ENCODE data around the gene MYLK.

Gene MYLK

DNA sequence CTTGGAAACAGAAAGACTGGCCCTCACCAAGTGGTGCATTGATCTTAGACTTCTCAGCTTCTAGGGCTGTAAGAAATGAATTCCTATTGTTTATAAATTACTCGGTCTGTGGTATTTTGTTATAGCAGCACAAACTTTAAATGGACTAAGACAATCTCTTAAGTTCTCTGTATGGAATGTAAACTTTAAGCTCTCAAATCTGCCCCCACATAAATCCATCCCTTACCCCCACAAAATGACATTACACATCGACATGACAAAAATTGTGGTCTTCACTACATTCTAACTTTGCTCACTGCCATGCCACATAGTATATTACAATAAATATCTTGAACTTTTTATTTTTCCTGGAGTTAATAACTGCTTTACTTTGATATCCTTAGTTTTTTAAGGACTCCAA lies 121.3 kb downstream of the MYLK start:
- TF ChIP-seq TAF1 (IDR thresholded peaks at IDR 0.05; ENCODE audit: borderline replicate concordance, insufficient read depth, low read length) (no peak), FOXP2 (optimal IDR thresholded peaks at IDR 0.05; ENCODE audit: borderline replicate concordance, extremely low read depth, extremely low read length, insufficient read depth) (no peak), SIN3A (IDR thresholded peaks at IDR 0.05; ENCODE audit: borderline replicate concordance, insufficient read depth, low read length) (no peak), POLR2AphosphoS5 (IDR thresholded peaks at IDR 0.05; ENCODE audit: low read depth, low read length) (no peak)
- TF ChIP-seq, protein P1, sequence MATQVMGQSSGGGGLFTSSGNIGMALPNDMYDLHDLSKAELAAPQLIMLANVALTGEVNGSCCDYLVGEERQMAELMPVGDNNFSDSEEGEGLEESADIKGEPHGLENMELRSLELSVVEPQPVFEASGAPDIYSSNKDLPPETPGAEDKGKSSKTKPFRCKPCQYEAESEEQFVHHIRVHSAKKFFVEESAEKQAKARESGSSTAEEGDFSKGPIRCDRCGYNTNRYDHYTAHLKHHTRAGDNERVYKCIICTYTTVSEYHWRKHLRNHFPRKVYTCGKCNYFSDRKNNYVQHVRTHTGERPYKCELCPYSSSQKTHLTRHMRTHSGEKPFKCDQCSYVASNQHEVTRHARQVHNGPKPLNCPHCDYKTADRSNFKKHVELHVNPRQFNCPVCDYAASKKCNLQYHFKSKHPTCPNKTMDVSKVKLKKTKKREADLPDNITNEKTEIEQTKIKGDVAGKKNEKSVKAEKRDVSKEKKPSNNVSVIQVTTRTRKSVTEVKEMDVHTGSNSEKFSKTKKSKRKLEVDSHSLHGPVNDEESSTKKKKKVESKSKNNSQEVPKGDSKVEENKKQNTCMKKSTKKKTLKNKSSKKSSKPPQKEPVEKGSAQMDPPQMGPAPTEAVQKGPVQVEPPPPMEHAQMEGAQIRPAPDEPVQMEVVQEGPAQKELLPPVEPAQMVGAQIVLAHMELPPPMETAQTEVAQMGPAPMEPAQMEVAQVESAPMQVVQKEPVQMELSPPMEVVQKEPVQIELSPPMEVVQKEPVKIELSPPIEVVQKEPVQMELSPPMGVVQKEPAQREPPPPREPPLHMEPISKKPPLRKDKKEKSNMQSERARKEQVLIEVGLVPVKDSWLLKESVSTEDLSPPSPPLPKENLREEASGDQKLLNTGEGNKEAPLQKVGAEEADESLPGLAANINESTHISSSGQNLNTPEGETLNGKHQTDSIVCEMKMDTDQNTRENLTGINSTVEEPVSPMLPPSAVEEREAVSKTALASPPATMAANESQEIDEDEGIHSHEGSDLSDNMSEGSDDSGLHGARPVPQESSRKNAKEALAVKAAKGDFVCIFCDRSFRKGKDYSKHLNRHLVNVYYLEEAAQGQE (IDR thresholded peaks at IDR 0.05; ENCODE audit: insufficient read depth in 1 of 2, low read depth in 2 of 2, low read length in 2 of 2), result no peak

DNA sequence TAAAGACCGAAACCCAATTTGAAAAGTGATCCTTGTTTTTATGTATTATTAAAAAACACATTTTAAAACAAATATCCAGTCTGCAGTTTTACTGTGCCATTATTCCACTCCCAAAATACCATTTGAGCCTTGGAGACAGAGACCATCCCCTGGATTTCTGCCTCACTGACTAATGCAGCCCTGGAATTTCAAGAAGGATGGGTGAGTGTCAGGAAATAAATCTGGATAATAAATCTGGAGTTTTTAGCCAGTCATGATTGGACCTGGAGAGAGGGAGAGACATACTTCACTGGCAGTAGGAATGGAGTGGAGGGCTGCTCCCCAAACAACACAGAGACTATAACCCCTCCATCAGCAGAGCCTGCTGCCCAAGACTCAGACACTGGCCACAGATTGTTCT lies 123.3 kb downstream of the MYLK start:
- TF ChIP-seq SIN3A (IDR thresholded peaks at IDR 0.05; ENCODE audit: borderline replicate concordance, insufficient read depth, low read length), result no peak
- TF ChIP-seq, protein P1 (IDR thresholded peaks at IDR 0.05; ENCODE audit: insufficient read depth in 1 of 2, low read depth in 2 of 2, low read length in 2 of 2), result no peak
- no peak for TF ChIP-seq FOXP2 (optimal IDR thresholded peaks at IDR 0.05; ENCODE audit: borderline replicate concordance, extremely low read depth, extremely low read length, insufficient read depth)
- no peak for TF ChIP-seq POLR2AphosphoS5 (IDR thresholded peaks at IDR 0.05; ENCODE audit: low read depth, low read length)
- TF ChIP-seq TAF1 (IDR thresholded peaks at IDR 0.05; ENCODE audit: borderline replicate concordance, insufficient read depth, low read length), result no peak

DNA sequence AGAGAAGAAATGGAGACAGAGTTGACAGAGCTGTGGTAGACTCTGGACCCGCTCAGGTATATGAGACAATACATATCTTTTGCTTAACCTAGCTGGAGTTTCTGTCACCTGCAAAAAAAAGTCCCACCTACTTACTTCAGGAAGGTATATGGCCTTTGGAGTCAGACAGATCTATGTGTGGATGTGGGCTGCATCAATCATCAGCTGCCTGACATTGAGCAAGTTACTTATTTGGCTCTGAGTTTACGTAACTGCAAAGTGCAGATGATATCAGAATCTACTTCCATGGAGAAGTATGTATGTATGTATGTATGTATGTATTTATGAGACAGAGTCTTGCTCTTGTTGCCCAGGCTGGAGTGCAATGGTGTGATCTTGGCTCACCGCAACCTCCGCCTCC lies 124.3 kb downstream of the MYLK start:
- TF ChIP-seq POLR2AphosphoS5 (IDR thresholded peaks at IDR 0.05; ENCODE audit: low read depth, low read length) (no peak), FOXP2 (optimal IDR thresholded peaks at IDR 0.05; ENCODE audit: borderline replicate concordance, extremely low read depth, extremely low read length, insufficient read depth) (no peak), SIN3A (IDR thresholded peaks at IDR 0.05; ENCODE audit: borderline replicate concordance, insufficient read depth, low read length) (no peak)

GRCh38 chr3:123759311-123759710 lies 124.8 kb downstream of the MYLK start:
- no peak for TF ChIP-seq SIN3A (IDR thresholded peaks at IDR 0.05; ENCODE audit: borderline replicate concordance, insufficient read depth, low read length)
- TF ChIP-seq TAF1 (IDR thresholded peaks at IDR 0.05; ENCODE audit: borderline replicate concordance, insufficient read depth, low read length), result no peak
- TF ChIP-seq, protein P1 (IDR thresholded peaks at IDR 0.05; ENCODE audit: insufficient read depth in 1 of 2, low read depth in 2 of 2, low read length in 2 of 2), result no peak
- no peak for TF ChIP-seq POLR2AphosphoS5 (IDR thresholded peaks at IDR 0.05; ENCODE audit: low read depth, low read length)
- TF ChIP-seq FOXP2 (optimal IDR thresholded peaks at IDR 0.05; ENCODE audit: borderline replicate concordance, extremely low read depth, extremely low read length, insufficient read depth), result no peak

DNA sequence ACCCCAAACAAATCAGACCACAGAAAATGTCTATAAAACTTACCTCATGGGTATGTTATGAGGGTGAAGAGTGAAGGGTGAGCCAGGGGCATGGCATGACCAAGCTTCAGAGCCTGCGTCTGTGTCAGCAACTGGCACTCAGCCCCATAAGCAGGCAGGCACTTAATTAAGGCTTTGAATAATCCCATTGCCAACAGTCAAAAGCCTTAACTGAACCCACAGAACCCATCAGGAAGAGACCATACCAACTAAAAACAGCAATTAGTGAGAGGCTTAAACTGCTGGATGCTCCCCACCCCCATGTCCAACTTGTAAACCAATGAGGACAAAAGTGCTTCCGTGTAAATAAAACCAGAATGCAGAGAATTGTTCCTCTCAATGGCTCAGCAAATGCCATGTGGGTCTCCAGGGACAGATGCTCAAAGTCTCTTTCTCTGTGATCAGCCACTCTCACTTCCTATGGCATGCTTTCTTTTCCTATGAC lies 126.0 kb downstream of the MYLK start:
- TF ChIP-seq TAF1 (IDR thresholded peaks at IDR 0.05; ENCODE audit: borderline replicate concordance, insufficient read depth, low read length), result no peak
- TF ChIP-seq, protein P1 (IDR thresholded peaks at IDR 0.05; ENCODE audit: insufficient read depth in 1 of 2, low read depth in 2 of 2, low read length in 2 of 2), result no peak
- TF ChIP-seq FOXP2 (optimal IDR thresholded peaks at IDR 0.05; ENCODE audit: borderline replicate concordance, extremely low read depth, extremely low read length, insufficient read depth), result no peak
- TF ChIP-seq SIN3A (IDR thresholded peaks at IDR 0.05; ENCODE audit: borderline replicate concordance, insufficient read depth, low read length), result no peak
- TF ChIP-seq POLR2AphosphoS5 (IDR thresholded peaks at IDR 0.05; ENCODE audit: low read depth, low read length), result no peak

Data from PFSK-1 (cell line).